Natural killer cell (primary cell): ENCODE data around the gene PRXL2A. TPM values are rescaled to one million over a fixed set of nuclear protein-coding genes. Genes with fewer than 3 reads are reported as not detected.

Experiments used
- ATAC-seq, 3 donors: fragments of 150-1000 bp in 2 of 3; fragments of 200-7000 bp in 1 of 3; cut with Tn5 transposase; 1 replicate in 1 of 3; 2 replicates in 2 of 3; pipeline ENCODE4 v1.10.0; 2021; ENCODE audit warnings: mild to moderate bottlenecking in 2 of 3, moderate library complexity in 2 of 3
- DNase-seq, 2 donors: peaks; one replicate each; pipeline versions ENCODE4 v3.0.0 to v3.0.0-alpha.2; 2013 to 2021; ENCODE audit warnings: mixed read lengths in 1 of 2
- H3K27ac ChIP-seq: one replicate; pipeline ENCODE4 v1.5.1; 2013; ENCODE audit warnings: mild to moderate bottlenecking, low read length
- H3K27me3 ChIP-seq: one replicate; pipeline ENCODE4 v1.6.1; 2013; ENCODE audit warnings: low read length; ENCODE audit not compliant: control insufficient read depth, insufficient read depth
- H3K36me3 ChIP-seq: one replicate; pipeline ENCODE4 v1.6.1; 2013; ENCODE audit warnings: low read length; ENCODE audit not compliant: control insufficient read depth, insufficient read depth
- H3K4me1 ChIP-seq: one replicate; pipeline ENCODE4 v1.6.1; 2013; ENCODE audit warnings: low read length; ENCODE audit not compliant: control insufficient read depth, insufficient read depth
- H3K4me3 ChIP-seq: one replicate; pipeline ENCODE4 v1.5.1; 2013; ENCODE audit warnings: low read length
- H3K9me3 ChIP-seq: one replicate; pipeline ENCODE4 v1.6.1; 2013; ENCODE audit warnings: low read length; ENCODE audit not compliant: control insufficient read depth, insufficient read depth
- H3K27ac Mint-ChIP-seq, 2 donors: one replicate each; pipeline ENCODE4 v1.8.0; 2022; ENCODE audit warnings: mild to moderate bottlenecking in 2 of 2, mixed read lengths in 2 of 2, moderate library complexity in 1 of 2
- H3K27me3 Mint-ChIP-seq, 2 donors: one replicate each; pipeline ENCODE4 v1.8.0; 2022; ENCODE audit warnings: low read depth in 2 of 2, mixed read lengths in 2 of 2
- H3K36me3 Mint-ChIP-seq: one replicate; pipeline ENCODE4 v1.8.0; 2022; ENCODE audit warnings: mixed read lengths
- H3K4me1 Mint-ChIP-seq, 2 donors: one replicate each; pipeline ENCODE4 v1.8.0; 2022; ENCODE audit warnings: mixed read lengths in 2 of 2
- H3K4me3 Mint-ChIP-seq: one replicate; pipeline ENCODE4 v1.8.0; 2022; ENCODE audit warnings: mild to moderate bottlenecking, moderate library complexity, mixed read lengths
- H3K9me3 Mint-ChIP-seq, 2 donors: one replicate each; pipeline ENCODE4 v1.8.0; 2022; ENCODE audit warnings: mixed read lengths in 2 of 2
- whole genome bisulfite sequencing: methylation state at CpG from one replicate; pipeline ENCODE4 v1.1.7; 2013; ENCODE audit warnings: missing lambda C conversion rate; ENCODE audit not compliant: insufficient coverage; 5-methylcytosine and 5-hydroxymethylcytosine counted together
- intact Hi-C: fragments of 100-400 bp; cut with micrococcal nuclease; formaldehyde crosslinking; loops from one replicate; pipeline ENCODE4 v1.14.2; 2022
- total RNA-seq, 4 donors: library from RNA; stranded (reverse); fragments of 120-200 nt in 1 of 4; gene quantifications; one replicate each; pipeline versions ENCODE4 v1.2.3 to v1.2.4, GENCODE V29; 2013 to 2022
- TF ChIP-seq, protein P1 (sequence below): fragments of 200-600 bp; IDR thresholded peaks from one replicate; pipeline ENCODE4 v1.8.0; 2022; ENCODE audit warnings: antibody characterized with exemption

PRXL2A gene
- total RNA-seq, 3 donors from 2014 or later (not counting 1 experiment from before 2014, with no cell fraction given) = 1.3 to 1.8 (median 1.4) TPM

DNA sequence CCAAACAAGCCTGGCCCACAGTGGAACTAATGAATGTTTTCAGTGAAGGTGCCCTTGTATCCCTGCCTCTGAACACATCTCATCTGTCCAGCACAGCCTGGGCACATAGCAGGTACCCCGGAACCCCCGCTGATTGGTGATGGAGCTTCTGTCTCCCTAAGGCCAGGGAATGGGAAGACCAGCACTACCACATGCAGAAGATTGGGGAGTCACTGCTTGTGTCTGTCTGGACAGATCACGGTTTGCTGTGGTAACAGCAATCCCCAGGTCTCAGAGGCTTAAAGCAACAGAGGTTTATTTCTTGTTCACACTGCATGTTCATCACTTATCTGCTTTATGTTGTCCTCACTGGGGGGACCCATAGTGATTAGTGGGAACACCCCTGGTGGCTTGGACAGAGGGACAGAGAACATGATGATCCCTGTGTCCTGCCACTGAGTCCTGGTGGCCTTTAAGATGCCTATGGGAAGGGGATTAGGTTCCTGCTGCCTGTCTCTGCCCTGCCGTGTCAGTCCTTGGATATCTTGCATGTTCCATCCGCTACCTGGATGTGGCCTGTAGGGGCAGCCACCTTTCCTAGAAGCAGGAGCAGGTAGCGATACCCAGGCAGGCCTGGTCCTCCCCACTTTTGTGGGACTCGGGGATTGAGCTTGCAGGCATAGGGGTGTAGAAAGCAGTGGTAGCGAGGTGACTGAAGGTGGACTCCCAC is 49.4 kb downstream of the PRXL2A start:
- H3K9me3 Mint-ChIP-seq = no peaks in the 10 kb centered on the region
- H3K36me3 ChIP-seq = peaks cover 6% of the 10 kb centered on the region
- peaks cover 82% of the 10 kb centered on the region for H3K4me1 ChIP-seq
- peaks cover 71 to 73% of the 10 kb centered on the region in 2 donors for H3K4me1 Mint-ChIP-seq
- peak overlapping the region; percentile 73 for H3K27ac ChIP-seq
- WGBS = 83% methylated on average over 8 of the region's 8 CpGs
- peak overlapping the region; percentile 96 for H3K4me3 Mint-ChIP-seq
- no peak for ATAC-seq
- H3K27ac Mint-ChIP-seq = peak overlapping the region; percentile 91 to 92
- no peak for DNase-seq
- intact Hi-C loops = loop anchor here (2.0 kb wide), 1 partner anchor 29 kb away; no protein-coding TSS in a partner anchor
- TF ChIP-seq, protein P1, sequence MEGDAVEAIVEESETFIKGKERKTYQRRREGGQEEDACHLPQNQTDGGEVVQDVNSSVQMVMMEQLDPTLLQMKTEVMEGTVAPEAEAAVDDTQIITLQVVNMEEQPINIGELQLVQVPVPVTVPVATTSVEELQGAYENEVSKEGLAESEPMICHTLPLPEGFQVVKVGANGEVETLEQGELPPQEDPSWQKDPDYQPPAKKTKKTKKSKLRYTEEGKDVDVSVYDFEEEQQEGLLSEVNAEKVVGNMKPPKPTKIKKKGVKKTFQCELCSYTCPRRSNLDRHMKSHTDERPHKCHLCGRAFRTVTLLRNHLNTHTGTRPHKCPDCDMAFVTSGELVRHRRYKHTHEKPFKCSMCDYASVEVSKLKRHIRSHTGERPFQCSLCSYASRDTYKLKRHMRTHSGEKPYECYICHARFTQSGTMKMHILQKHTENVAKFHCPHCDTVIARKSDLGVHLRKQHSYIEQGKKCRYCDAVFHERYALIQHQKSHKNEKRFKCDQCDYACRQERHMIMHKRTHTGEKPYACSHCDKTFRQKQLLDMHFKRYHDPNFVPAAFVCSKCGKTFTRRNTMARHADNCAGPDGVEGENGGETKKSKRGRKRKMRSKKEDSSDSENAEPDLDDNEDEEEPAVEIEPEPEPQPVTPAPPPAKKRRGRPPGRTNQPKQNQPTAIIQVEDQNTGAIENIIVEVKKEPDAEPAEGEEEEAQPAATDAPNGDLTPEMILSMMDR = no peak
- no peaks in the 10 kb centered on the region for H3K36me3 Mint-ChIP-seq
- no peaks in the 10 kb centered on the region for H3K27me3 ChIP-seq
- H3K27me3 Mint-ChIP-seq = no peaks in the 10 kb centered on the region
- H3K9me3 ChIP-seq = no peaks in the 10 kb centered on the region
- no peak overlapping the region for H3K4me3 ChIP-seq

DNA sequence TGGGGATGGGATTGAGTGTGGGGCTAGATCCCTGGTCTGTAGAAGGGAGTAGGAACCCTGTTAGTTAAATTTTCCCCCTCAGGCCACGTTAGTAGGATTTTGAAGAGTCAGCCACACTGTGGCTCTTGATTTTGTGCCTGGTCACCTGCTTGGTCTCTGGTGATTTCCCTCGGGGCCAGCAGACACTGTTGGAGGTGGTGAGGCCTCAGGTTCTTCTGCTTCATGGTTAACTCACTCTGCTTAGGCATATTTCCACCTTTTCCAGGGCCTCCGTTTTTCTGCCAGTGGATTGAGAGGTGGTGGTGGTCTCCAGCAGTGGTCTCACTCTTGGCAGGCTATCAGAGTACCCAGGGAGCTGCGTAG is 49.9 kb downstream of the PRXL2A start:
- H3K4me3 ChIP-seq = no peak overlapping the region
- no peaks in the 10 kb centered on the region for H3K27me3 ChIP-seq
- peak overlapping the region; percentile 73 for H3K27ac ChIP-seq
- TF ChIP-seq, protein P1 = no peak
- intact Hi-C loops = no loop called here
- DNase-seq (no peak), ATAC-seq (no peak)
- H3K9me3 ChIP-seq = no peaks in the 10 kb centered on the region
- WGBS = 46% methylated on average over 4 of the region's 4 CpGs
- Mint-ChIP-seq H3K4me1 (peaks cover 76 to 78% of the 10 kb centered on the region in 2 donors), H3K9me3 (no peaks in the 10 kb centered on the region), H3K36me3 (no peaks in the 10 kb centered on the region), H3K4me3 (peak overlapping the region; percentile 96), H3K27me3 (no peaks in the 10 kb centered on the region), H3K27ac (peak overlapping the region; percentile 91 to 92)
- H3K36me3 ChIP-seq = peaks cover 6% of the 10 kb centered on the region
- H3K4me1 ChIP-seq = peaks cover 86% of the 10 kb centered on the region

DNA sequence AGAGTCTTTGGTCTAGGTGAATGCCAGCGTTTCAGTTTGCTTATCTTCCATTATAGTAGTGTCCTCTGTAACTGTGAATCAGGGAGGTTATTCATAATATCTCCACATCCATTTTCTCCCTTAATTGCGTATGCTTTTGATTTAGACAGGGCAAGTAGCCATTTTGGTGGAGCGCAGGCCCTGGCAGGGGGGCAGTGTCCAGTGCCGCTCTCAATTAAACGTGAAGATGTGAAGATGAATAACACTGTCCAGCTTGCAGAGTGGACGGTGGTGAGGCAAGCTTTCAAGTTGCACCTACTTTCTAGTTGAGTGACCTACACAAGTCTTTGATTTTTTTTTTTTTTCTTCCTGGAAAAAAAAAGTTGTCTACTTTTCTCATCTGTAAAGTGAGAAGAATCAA is 50.3 kb downstream of the PRXL2A start:
- intact Hi-C loops = no loop called here
- H3K27ac ChIP-seq = peak overlapping the region; percentile 73
- ATAC-seq = no peak

More for the DNA sequence above, 50.3 kb downstream of the PRXL2A start:
- Mint-ChIP-seq H3K4me3 (peak overlapping the region; percentile 96), H3K4me1 (peaks cover 76 to 78% of the 10 kb centered on the region in 2 donors), H3K27me3 (no peaks in the 10 kb centered on the region), H3K9me3 (no peaks in the 10 kb centered on the region), H3K27ac (peak overlapping the region; percentile 91 to 92), H3K36me3 (no peaks in the 10 kb centered on the region)
- peak overlapping the region; percentile 17 for H3K4me3 ChIP-seq
- peaks cover 6% of the 10 kb centered on the region for H3K36me3 ChIP-seq
- no peaks in the 10 kb centered on the region for H3K27me3 ChIP-seq
- peaks cover 86% of the 10 kb centered on the region for H3K4me1 ChIP-seq
- no peak for DNase-seq
- H3K9me3 ChIP-seq = no peaks in the 10 kb centered on the region
- WGBS = 61% methylated on average over 4 of the region's 6 CpGs
- TF ChIP-seq, protein P1 = no peak
